H1 (cell line): ENCODE results near the gene LDB1. TPM values are rescaled to one million over a fixed set of nuclear protein-coding genes. Genes with fewer than 3 reads are reported as not detected.

Source experiments
- CHD1 ChIP-seq: IDR thresholded peaks from 2 replicates; pipeline ENCODE4 v1.6.1; 2012; ENCODE audit warnings: low read depth, low read length, improper control_type of control experiment
- EGR1 ChIP-seq: IDR thresholded peaks from 2 replicates; pipeline ENCODE4 v1.6.1; 2011; ENCODE audit warnings: low read depth, low read length, borderline replicate concordance
- EP300 ChIP-seq, 2 experiments: IDR thresholded peaks; 1 replicate in 1 of 2; 2 replicates in 1 of 2; pipeline ENCODE4 v1.6.1; 2011 to 2012; ENCODE audit warnings: low read depth in 2 of 2, low read length in 2 of 2, mild to moderate bottlenecking in 2 of 2, borderline replicate concordance in 1 of 2, inconsistent platforms in 1 of 2, moderate library complexity in 1 of 2
- FOSL1 ChIP-seq: IDR thresholded peaks from 2 replicates; pipeline ENCODE4 v1.6.1; 2011; ENCODE audit warnings: mild to moderate bottlenecking, low read depth, low read length, moderate library complexity; ENCODE audit not compliant: insufficient read depth
- JUN ChIP-seq: IDR thresholded peaks from 2 replicates; pipeline ENCODE4 v1.6.1; 2011; ENCODE audit warnings: low read depth, mild to moderate bottlenecking, improper control_type of control experiment, low read length
- POLR2A ChIP-seq, 2 experiments: IDR thresholded peaks; 1 replicate in 1 of 2; 2 replicates in 1 of 2; pipeline ENCODE4 v1.6.1; 2011; ENCODE audit warnings: low read depth in 2 of 2, low read length in 2 of 2, mild to moderate bottlenecking in 2 of 2; ENCODE audit errors: control extremely low read depth in 1 of 2
- SAP30 ChIP-seq: fragments of 300-600 bp; sonication (generic); IDR thresholded peaks from 2 replicates; pipeline ENCODE4 v1.7.1; 2012; ENCODE audit warnings: low read length, moderate library complexity, mild to moderate bottlenecking, inconsistent platforms; ENCODE audit not compliant: insufficient read depth, insufficient replicate concordance
- TAF1 ChIP-seq: IDR thresholded peaks from 2 replicates; pipeline ENCODE4 v1.6.1; 2011; ENCODE audit warnings: mild to moderate bottlenecking, low read depth, low read length
- TAF7 ChIP-seq: optimal IDR thresholded peaks from 2 replicates; pipeline ENCODE3; 2011; ENCODE audit warnings: low read depth, mild to moderate bottlenecking, inconsistent platforms, low read length, moderate library complexity, borderline replicate concordance
- polyA plus RNA-seq, 7 experiments: library from polyadenylated mRNA; depleted of rRNA in 3 of 7; stranded (reverse) in 5 of 7; unstranded in 2 of 7; fragments of >200 nt in 5 of 7; fragments of 200-250 nt in 2 of 7; gene quantifications; 1 replicate in 5 of 7; 2 replicates in 1 of 7; 4 replicates in 1 of 7; pipeline versions ENCODE4 v1.2.1 to v1.2.3, GENCODE V29; 2011 to 2013; ENCODE audit warnings: missing spikeins in 2 of 7, mixed read lengths in 2 of 7
- total RNA-seq: library from RNA; stranded (reverse); fragmentation: NEBNext Ultra II Directional; extraction: Animal tissue kit (Norgen Biotek cat#: 25700); gene quantifications from 2 replicates; pipeline ENCODE4 v1.2.1, GENCODE V29; 2021
- TF ChIP-seq, protein P1 (sequence below): fragments of 300-600 bp; sonication (generic); IDR thresholded peaks from 2 replicates; pipeline ENCODE4 v1.7.1; 2012; ENCODE audit warnings: low read length, moderate library complexity, mild to moderate bottlenecking, inconsistent platforms; ENCODE audit not compliant: insufficient replicate concordance

The LDB1 gene
- total and polyA plus RNA-seq, 2 of the 8 experiments (the other 6 are each of a cell fraction or from before 2014, with no cell fraction given): 88.4 to 138 TPM

GRCh38 chr10:102117391-102118159, 2.6 kb downstream of the LDB1 start (continued):
- TF ChIP-seq, protein P1, sequence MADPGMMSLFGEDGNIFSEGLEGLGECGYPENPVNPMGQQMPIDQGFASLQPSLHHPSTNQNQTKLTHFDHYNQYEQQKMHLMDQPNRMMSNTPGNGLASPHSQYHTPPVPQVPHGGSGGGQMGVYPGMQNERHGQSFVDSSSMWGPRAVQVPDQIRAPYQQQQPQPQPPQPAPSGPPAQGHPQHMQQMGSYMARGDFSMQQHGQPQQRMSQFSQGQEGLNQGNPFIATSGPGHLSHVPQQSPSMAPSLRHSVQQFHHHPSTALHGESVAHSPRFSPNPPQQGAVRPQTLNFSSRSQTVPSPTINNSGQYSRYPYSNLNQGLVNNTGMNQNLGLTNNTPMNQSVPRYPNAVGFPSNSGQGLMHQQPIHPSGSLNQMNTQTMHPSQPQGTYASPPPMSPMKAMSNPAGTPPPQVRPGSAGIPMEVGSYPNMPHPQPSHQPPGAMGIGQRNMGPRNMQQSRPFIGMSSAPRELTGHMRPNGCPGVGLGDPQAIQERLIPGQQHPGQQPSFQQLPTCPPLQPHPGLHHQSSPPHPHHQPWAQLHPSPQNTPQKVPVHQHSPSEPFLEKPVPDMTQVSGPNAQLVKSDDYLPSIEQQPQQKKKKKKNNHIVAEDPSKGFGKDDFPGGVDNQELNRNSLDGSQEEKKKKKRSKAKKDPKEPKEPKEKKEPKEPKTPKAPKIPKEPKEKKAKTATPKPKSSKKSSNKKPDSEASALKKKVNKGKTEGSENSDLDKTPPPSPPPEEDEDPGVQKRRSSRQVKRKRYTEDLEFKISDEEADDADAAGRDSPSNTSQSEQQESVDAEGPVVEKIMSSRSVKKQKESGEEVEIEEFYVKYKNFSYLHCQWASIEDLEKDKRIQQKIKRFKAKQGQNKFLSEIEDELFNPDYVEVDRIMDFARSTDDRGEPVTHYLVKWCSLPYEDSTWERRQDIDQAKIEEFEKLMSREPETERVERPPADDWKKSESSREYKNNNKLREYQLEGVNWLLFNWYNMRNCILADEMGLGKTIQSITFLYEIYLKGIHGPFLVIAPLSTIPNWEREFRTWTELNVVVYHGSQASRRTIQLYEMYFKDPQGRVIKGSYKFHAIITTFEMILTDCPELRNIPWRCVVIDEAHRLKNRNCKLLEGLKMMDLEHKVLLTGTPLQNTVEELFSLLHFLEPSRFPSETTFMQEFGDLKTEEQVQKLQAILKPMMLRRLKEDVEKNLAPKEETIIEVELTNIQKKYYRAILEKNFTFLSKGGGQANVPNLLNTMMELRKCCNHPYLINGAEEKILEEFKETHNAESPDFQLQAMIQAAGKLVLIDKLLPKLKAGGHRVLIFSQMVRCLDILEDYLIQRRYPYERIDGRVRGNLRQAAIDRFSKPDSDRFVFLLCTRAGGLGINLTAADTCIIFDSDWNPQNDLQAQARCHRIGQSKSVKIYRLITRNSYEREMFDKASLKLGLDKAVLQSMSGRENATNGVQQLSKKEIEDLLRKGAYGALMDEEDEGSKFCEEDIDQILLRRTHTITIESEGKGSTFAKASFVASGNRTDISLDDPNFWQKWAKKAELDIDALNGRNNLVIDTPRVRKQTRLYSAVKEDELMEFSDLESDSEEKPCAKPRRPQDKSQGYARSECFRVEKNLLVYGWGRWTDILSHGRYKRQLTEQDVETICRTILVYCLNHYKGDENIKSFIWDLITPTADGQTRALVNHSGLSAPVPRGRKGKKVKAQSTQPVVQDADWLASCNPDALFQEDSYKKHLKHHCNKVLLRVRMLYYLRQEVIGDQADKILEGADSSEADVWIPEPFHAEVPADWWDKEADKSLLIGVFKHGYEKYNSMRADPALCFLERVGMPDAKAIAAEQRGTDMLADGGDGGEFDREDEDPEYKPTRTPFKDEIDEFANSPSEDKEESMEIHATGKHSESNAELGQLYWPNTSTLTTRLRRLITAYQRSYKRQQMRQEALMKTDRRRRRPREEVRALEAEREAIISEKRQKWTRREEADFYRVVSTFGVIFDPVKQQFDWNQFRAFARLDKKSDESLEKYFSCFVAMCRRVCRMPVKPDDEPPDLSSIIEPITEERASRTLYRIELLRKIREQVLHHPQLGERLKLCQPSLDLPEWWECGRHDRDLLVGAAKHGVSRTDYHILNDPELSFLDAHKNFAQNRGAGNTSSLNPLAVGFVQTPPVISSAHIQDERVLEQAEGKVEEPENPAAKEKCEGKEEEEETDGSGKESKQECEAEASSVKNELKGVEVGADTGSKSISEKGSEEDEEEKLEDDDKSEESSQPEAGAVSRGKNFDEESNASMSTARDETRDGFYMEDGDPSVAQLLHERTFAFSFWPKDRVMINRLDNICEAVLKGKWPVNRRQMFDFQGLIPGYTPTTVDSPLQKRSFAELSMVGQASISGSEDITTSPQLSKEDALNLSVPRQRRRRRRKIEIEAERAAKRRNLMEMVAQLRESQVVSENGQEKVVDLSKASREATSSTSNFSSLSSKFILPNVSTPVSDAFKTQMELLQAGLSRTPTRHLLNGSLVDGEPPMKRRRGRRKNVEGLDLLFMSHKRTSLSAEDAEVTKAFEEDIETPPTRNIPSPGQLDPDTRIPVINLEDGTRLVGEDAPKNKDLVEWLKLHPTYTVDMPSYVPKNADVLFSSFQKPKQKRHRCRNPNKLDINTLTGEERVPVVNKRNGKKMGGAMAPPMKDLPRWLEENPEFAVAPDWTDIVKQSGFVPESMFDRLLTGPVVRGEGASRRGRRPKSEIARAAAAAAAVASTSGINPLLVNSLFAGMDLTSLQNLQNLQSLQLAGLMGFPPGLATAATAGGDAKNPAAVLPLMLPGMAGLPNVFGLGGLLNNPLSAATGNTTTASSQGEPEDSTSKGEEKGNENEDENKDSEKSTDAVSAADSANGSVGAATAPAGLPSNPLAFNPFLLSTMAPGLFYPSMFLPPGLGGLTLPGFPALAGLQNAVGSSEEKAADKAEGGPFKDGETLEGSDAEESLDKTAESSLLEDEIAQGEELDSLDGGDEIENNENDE: no peak
- TF ChIP-seq TAF7 (no peak), EP300 (IDR thresholded peaks at IDR 0.05; ENCODE audit: borderline replicate concordance in 1 of 2, low read depth in 2 of 2, low read length in 2 of 2) (no peak), POLR2A (IDR thresholded peaks at IDR 0.05; ENCODE audit: control extremely low read depth in 1 of 2, low read depth in 2 of 2, low read length in 2 of 2) (no peak), TAF1 (no peak), SAP30 (peak; percentile 25), FOSL1 (no peak), CHD1 (no peak), EGR1 (no peak), JUN (no peak)
